22Rv1 (cell line): ENCODE data around the gene CNGA3.

ENCODE experiments used
- H3K27ac ChIP-seq: fragments of 450-650 bp; 2 replicates; pipeline ENCODE4 v1.5.1; 2017
- ZFX ChIP-seq: fragments of 450-650 bp; IDR thresholded peaks from 2 replicates; pipeline ENCODE4 v1.6.1; 2017; ENCODE audit warnings: antibody characterized with exemption, borderline replicate concordance
- TF ChIP-seq, protein P1 (sequence below): fragments of 450-650 bp; IDR thresholded peaks from 2 replicates; pipeline ENCODE4 v1.5.1; 2017; ENCODE audit warnings: mild to moderate bottlenecking

Gene CNGA3

DNA sequence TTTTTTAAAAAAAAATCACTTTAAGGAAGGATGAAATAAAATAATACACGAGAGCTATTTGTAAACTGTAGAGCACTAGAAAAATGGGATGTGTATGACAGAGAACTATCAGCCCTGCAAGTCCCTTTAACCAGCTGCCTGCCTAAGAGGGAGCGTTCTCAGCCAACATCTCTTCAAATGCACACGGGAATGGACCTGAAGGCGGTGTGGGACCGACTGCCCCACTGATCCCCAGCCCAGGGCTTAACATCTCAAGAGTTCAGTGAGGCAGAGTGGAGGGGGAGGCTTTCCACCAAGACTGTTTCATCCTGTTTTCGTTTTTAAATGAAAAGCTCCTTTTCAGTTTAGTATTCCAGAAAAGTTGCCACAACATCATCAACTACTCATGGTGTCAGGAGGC is 100.6 kb downstream of the CNGA3 start:
- no peak overlapping the region for H3K27ac ChIP-seq
- TF ChIP-seq ZFX: no peak
- TF ChIP-seq, protein P1, sequence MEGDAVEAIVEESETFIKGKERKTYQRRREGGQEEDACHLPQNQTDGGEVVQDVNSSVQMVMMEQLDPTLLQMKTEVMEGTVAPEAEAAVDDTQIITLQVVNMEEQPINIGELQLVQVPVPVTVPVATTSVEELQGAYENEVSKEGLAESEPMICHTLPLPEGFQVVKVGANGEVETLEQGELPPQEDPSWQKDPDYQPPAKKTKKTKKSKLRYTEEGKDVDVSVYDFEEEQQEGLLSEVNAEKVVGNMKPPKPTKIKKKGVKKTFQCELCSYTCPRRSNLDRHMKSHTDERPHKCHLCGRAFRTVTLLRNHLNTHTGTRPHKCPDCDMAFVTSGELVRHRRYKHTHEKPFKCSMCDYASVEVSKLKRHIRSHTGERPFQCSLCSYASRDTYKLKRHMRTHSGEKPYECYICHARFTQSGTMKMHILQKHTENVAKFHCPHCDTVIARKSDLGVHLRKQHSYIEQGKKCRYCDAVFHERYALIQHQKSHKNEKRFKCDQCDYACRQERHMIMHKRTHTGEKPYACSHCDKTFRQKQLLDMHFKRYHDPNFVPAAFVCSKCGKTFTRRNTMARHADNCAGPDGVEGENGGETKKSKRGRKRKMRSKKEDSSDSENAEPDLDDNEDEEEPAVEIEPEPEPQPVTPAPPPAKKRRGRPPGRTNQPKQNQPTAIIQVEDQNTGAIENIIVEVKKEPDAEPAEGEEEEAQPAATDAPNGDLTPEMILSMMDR: no peak
